Karpas-422 (cell line): ENCODE data around the gene GPSM1. TPM values are rescaled to one million over a fixed set of nuclear protein-coding genes. Genes with fewer than 3 reads are reported as not detected.

Experiments
- DNase-seq: peaks from one replicate; pipeline ENCODE4 v3.0.0-alpha.2; 2015
- H2AFZ ChIP-seq: fragments of 200-600 bp; sonication (generic); 2 replicates; pipeline ENCODE4 v1.6.1; 2014; ENCODE audit warnings: antibody characterized with exemption, low read length, mixed read lengths
- H3K27ac ChIP-seq: fragments of 200-600 bp; sonication (generic); 2 replicates; pipeline ENCODE4 v1.5.1; 2014; ENCODE audit warnings: mild to moderate bottlenecking, low read length, moderate library complexity
- H3K27me3 ChIP-seq: fragments of 200-600 bp; sonication (generic); 2 replicates; pipeline ENCODE4 v1.6.1; 2014; ENCODE audit warnings: low read length, mixed read lengths
- H3K36me3 ChIP-seq: fragments of 200-600 bp; sonication (generic); 2 replicates; pipeline ENCODE4 v1.6.1; 2014; ENCODE audit warnings: low read length, mixed read lengths; ENCODE audit not compliant: insufficient read depth
- H3K4me1 ChIP-seq: fragments of 200-600 bp; sonication (generic); 2 replicates; pipeline ENCODE4 v1.6.1; 2014; ENCODE audit warnings: mild to moderate bottlenecking, low read length, mixed read lengths
- H3K4me2 ChIP-seq: fragments of 200-600 bp; sonication (generic); 2 replicates; pipeline ENCODE4 v1.6.1; 2014; ENCODE audit warnings: low read length, low read depth, mild to moderate bottlenecking; ENCODE audit not compliant: poor library complexity, severe bottlenecking
- H3K4me3 ChIP-seq: fragments of 200-600 bp; sonication (generic); 2 replicates; pipeline ENCODE4 v1.5.1; 2014; ENCODE audit warnings: mild to moderate bottlenecking, antibody characterized with exemption, low read length, mixed read lengths
- H3K79me2 ChIP-seq: fragments of 200-600 bp; sonication (generic); 2 replicates; pipeline ENCODE4 v1.6.1; 2014; ENCODE audit warnings: mild to moderate bottlenecking, low read length, mixed read lengths
- H3K9ac ChIP-seq: fragments of 200-600 bp; sonication (generic); 2 replicates; pipeline ENCODE4 v1.6.0; 2014; ENCODE audit warnings: low read length
- H3K9me2 ChIP-seq: fragments of 200-600 bp; sonication (generic), shearing (Covaris generic); replicated peaks from 2 replicates; pipeline ENCODE4 v1.6.0; 2014; ENCODE audit warnings: mild to moderate bottlenecking, low read length, moderate library complexity; ENCODE audit not compliant: insufficient read depth
- H3K9me3 ChIP-seq: fragments of 300-700, 200-600 bp; sonication (generic); 2 replicates; pipeline ENCODE4 v1.6.1; 2014; ENCODE audit warnings: low read length, mixed read lengths
- H4K20me1 ChIP-seq: fragments of 200-600 bp; sonication (generic); 2 replicates; pipeline ENCODE4 v1.6.1; 2014; ENCODE audit warnings: mild to moderate bottlenecking, antibody characterized with exemption, low read length, low read depth; ENCODE audit not compliant: insufficient read depth
- total RNA-seq: library from RNA; depleted of rRNA; stranded (reverse); fragments of >200 nt; shearing (Covaris generic); gene quantifications from 2 replicates; pipeline ENCODE4 v1.2.3, GENCODE V29; 2014; ENCODE audit warnings: low replicate concordance

GPSM1 gene
- total RNA-seq, 1 experiment from 2014 or later = 11.7 TPM

DNA sequence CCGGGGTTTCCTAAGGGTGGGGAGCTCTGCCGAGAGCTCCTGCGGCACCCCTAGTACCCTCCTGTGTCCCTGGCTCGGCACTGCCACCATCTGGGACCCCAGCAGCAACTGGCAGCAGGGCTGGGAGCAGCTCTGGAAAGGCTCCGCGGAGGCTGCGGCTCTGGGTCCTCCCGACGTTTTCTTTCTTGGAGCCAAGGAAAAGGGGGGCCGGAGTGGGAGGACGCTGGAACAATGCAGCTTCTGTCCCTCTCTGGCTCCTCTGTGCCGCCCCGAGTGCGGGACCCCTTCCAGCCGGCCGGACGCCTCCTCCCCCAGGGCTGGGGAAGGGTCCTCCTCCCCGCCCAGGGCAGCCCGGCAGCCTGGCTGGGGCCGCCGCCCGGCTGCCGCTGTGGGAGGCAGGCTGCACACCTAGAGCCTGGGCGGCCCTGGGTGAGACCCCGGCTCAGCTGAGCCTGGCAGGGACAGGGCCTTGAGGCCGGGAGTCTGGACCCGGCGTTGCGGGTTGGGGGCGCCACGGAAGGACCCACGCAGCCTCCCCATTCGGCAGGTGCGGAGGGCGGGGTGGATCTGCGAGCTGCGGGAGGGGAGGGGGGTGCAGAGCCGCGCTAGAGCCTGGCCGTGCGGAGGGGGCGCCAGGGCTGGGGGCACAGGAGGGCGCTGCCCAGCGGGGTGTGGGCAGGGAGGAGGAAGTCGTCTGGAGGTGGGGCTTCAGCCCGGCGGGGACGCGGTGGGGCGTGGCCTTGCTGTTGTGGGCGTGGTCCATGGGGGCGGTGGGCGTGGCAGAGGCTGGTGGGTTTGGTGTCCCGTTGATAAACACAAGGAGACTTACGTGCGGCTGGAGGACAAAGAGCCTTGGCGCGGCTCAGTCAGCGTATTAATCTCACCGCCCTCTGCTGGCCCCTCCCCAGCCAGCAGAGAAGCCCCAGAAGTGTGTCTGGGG lies 15.1 kb downstream of the GPSM1 start:
- DNase-seq = peak; percentile 95
- Histone ChIP-seq H3K9me3 (no peaks in the 10 kb centered on the region), H3K4me3 (peak overlapping the region; percentile 35; the same call in 1 of the 2 replicates), H3K27ac (peak overlapping the region; percentile 71), H2AFZ (no peak overlapping the region), H3K4me1 (peaks cover 56% of the 10 kb centered on the region), H4K20me1 (0 out of 2 replicates have a peak, but pooled peaks cover 10% of the 10 kb centered on the region), H3K79me2 (no peaks in the 10 kb centered on the region), H3K9ac (peak overlapping the region; percentile 60), H3K4me2 (peak overlapping the region; percentile 50), H3K27me3 (no peaks in the 10 kb centered on the region), H3K9me2 (no peaks in the 10 kb centered on the region), H3K36me3 (no peaks in the 10 kb centered on the region)

DNA sequence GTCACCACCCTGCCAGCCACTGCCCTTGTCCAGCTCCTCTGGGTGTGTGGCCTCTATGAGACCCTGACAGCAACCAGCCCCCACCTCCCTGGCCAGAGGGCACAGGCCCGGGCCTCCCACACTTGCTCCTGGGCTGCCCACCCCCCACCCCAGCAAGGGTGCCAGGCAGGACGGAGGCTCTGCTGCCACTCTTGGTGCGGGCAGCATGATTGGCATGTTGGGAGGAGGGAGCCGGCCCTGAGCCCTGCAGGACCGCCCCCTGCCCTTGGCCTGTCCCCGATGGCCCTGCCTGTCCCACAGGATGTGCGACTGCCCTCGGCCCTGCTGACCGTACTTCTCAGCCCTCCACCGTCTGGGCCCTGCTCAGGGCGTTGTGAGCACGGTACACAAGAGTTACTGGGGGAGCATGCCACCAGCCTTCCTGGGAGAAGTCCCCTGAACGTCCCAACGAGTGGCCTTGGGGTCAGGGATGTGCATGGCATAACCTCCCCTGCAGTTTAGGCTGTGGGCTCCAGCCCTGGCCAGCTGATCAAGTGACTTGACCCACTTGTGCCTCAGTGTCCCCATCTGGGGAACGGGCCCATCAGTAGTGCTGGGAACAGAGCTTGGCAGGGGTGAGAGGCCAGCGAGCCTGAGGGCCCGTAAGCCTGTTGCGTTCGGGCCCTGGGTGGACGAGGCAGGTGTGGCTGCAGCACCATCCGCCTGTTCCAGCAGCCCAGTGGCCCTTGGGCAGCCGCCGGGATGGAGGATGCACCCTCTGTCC lies 16.0 kb downstream of the GPSM1 start:
- Histone ChIP-seq H3K79me2 (no peaks in the 10 kb centered on the region), H3K9me2 (no peaks in the 10 kb centered on the region), H3K4me2 (peak overlapping the region; percentile 50), H3K27ac (no peak overlapping the region), H3K4me3 (no peak overlapping the region), H3K27me3 (no peaks in the 10 kb centered on the region), H2AFZ (no peak overlapping the region), H3K9me3 (no peaks in the 10 kb centered on the region), H3K9ac (no peak overlapping the region), H4K20me1 (0 out of 2 replicates have a peak, but pooled peaks cover 10% of the 10 kb centered on the region), H3K4me1 (peaks cover 48% of the 10 kb centered on the region), H3K36me3 (no peaks in the 10 kb centered on the region)
- no peak for DNase-seq

DNA sequence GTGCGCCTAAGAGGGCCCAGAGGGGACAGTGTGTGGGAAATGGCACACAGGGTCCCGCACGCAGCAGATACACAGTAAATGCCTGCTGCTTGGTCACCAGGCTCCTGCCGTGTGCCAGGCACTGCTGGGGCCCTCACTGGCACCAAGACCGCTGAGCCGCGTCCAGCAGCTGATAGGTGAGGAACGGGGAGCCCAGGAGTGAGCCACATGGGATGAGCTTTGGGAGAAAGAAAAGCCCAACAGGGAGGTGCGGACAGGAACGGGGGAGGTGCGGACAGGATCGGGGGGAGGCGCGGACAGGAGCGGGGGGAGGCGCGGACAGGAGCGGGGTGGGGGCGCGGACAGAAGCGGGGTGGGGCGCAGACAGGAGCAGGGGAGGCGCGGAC lies 16.5 kb downstream of the GPSM1 start:
- Histone ChIP-seq H3K9me3 (no peaks in the 10 kb centered on the region), H3K9ac (no peak overlapping the region), H3K27me3 (no peaks in the 10 kb centered on the region), H3K4me3 (no peak overlapping the region), H3K4me1 (peaks cover 42% of the 10 kb centered on the region), H3K9me2 (no peaks in the 10 kb centered on the region), H3K79me2 (no peaks in the 10 kb centered on the region), H4K20me1 (0 out of 2 replicates have a peak, but pooled peaks cover 10% of the 10 kb centered on the region), H3K27ac (no peak overlapping the region), H3K4me2 (no peak overlapping the region), H3K36me3 (no peaks in the 10 kb centered on the region), H2AFZ (no peak overlapping the region)
- DNase-seq = no peak

DNA sequence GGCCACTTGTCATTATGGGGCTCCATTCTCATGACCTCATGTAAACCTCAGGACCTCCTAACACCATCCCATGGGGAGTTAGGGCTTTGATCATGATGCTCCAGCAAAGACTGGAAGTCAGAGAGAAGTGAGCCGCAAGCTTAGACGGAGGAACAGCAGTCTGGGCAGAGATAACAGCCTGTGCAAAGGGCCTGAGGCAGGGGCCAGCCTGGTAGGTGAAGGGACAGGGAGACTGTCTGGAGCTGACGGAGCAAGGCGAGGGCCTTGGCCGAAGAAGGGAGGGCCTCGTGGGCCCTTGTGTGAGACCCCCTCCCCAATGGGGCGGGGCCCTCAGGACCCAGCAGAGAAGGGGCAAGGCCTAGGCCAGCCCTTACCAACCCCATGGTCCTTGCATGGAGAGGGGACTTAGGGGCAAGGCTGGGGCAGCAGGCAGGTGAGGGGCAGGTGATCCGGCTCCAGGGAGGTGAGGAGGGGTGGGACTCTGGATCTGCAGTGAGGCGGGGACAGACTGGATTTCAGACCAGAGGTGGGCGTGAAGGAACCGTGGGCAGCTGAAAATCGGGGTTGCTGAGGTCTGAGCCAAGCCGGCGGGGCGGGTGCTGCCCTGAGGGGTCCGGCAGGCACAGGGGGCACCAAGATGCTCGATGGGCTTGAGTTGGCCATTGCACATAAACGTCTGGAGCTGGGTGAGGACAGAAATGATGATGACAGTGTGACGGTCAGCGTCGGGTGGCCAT lies 17.4 kb downstream of the GPSM1 start:
- H3K9me2 ChIP-seq = no peaks in the 10 kb centered on the region
- no peaks in the 10 kb centered on the region for H3K27me3 ChIP-seq
- H4K20me1 ChIP-seq = 0 out of 2 replicates have a peak, but pooled peaks cover 10% of the 10 kb centered on the region
- no peaks in the 10 kb centered on the region for H3K36me3 ChIP-seq
- H3K79me2 ChIP-seq = no peaks in the 10 kb centered on the region
- H3K27ac ChIP-seq = no peak overlapping the region
- no peak overlapping the region for H3K9ac ChIP-seq
- H3K9me3 ChIP-seq = no peaks in the 10 kb centered on the region
- H3K4me1 ChIP-seq = peaks cover 34% of the 10 kb centered on the region
- H3K4me2 ChIP-seq = no peak overlapping the region
- no peak overlapping the region for H3K4me3 ChIP-seq
- no peak overlapping the region for H2AFZ ChIP-seq
- no peak for DNase-seq

DNA sequence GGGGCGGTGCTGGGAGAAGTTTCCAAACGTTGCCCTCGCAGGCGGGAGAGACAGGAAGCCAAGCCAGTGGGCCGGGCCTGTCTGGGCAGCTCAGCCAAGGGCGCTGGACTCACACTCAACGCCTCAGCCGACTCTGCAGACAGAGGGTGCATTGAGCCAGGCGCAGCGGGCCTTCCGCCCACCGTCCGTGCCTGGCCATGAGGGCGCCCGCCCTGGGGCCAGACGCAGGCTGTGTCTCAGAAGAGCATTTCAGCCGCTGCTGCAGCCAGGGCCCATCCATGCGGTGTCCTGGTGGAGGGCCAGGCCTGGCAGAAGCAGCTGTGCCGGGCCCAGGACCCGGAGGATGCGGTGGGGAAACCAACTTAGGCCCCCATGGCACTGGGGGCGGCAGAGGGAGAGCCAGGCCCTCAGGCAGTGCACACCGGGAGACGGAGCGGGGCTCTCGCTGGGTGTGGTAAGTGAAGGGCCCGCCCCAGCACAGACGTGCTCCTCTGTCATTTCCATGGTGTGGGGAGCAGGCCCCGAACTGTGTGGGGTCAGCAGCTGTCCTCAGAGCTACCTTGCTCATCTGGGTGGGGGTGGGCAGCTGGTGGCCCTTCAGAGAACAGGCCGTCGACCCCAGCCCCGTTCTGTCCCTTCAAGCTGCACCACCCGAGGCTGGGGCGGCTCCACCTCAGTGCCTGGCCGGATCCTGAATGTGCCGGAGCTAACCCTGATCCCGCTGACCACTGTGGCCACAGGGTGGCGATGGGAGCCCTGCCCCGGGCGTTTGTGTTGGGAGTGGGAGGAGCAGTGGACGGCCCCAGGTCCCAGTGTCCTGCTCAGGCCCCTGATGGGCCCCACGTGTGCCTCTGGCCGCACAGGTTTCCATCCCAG lies 18.2 kb downstream of the GPSM1 start:
- Histone ChIP-seq H3K9me2 (no peaks in the 10 kb centered on the region), H3K36me3 (no peaks in the 10 kb centered on the region), H3K4me1 (peaks cover 28% of the 10 kb centered on the region), H3K27me3 (no peaks in the 10 kb centered on the region), H3K79me2 (no peaks in the 10 kb centered on the region), H3K4me3 (no peak overlapping the region), H3K4me2 (no peak overlapping the region), H2AFZ (no peak overlapping the region), H3K27ac (no peak overlapping the region), H3K9ac (no peak overlapping the region), H4K20me1 (0 out of 2 replicates have a peak, but pooled peaks cover 10% of the 10 kb centered on the region), H3K9me3 (no peaks in the 10 kb centered on the region)
- no peak for DNase-seq

DNA sequence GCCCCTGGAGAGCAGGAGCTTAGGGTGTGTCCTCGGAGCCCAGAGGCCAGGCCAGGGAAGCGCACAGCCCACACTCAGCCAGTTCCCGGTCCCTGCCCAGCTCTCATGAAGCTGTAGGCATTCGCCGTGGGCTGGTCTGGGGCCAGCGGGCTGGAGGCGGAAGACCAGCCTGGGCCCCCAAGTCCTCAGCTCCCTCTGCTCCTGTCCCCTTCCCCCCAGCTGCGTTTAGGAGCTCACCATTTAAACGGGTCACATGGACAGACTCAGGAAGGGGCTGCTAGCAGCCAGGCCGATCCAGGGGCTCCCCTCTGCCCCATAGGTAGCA lies 18.8 kb downstream of the GPSM1 start:
- H3K27me3 ChIP-seq = no peaks in the 10 kb centered on the region
- H3K79me2 ChIP-seq = no peaks in the 10 kb centered on the region
- H2AFZ ChIP-seq = no peak overlapping the region
- no peak for DNase-seq
- peaks cover 23% of the 10 kb centered on the region for H3K4me1 ChIP-seq
- no peaks in the 10 kb centered on the region for H3K36me3 ChIP-seq
- H3K4me3 ChIP-seq = no peak overlapping the region
- H3K27ac ChIP-seq = no peak overlapping the region
- H3K9me2 ChIP-seq = no peaks in the 10 kb centered on the region
- no peak overlapping the region for H3K4me2 ChIP-seq
- 0 out of 2 replicates have a peak, but pooled peaks cover 10% of the 10 kb centered on the region for H4K20me1 ChIP-seq
- no peaks in the 10 kb centered on the region for H3K9me3 ChIP-seq
- no peak overlapping the region for H3K9ac ChIP-seq

DNA sequence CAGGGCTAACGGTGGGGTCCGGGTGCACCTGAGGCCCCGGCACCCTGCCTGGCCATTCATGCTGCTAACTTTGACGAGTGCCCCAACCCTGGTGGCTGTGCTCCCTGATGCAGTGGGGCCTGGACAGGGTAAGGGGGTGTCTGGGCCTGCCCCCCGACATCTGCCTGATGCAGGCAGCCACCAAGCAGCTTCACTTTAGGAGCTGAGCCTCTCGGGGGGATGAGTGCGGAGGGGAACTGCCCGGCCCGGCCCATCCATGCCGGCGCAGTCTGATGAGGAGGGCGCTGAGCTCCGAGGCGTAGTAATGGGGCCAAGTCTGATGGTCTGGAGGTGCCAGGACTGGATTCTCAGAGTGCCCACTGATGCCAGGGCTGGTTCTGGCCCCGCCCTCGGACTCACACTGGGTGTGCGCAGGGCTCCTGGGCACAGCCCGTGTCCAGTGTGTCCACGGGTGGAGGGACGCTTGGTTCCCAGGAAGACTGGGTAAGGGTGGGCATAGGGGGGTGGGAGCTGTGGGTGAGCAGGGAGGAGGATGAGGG lies 19.7 kb downstream of the GPSM1 start:
- no peak overlapping the region for H3K4me2 ChIP-seq
- H4K20me1 ChIP-seq = 0 out of 2 replicates have a peak, but pooled peaks cover 14% of the 10 kb centered on the region
- no peaks in the 10 kb centered on the region for H3K9me3 ChIP-seq
- H2AFZ ChIP-seq = no peak overlapping the region
- peaks cover 15% of the 10 kb centered on the region for H3K4me1 ChIP-seq
- H3K79me2 ChIP-seq = no peaks in the 10 kb centered on the region
- no peak for DNase-seq
- H3K27ac ChIP-seq = no peak overlapping the region
- no peaks in the 10 kb centered on the region for H3K27me3 ChIP-seq
- H3K9ac ChIP-seq = no peak overlapping the region
- H3K9me2 ChIP-seq = no peaks in the 10 kb centered on the region
- H3K4me3 ChIP-seq = no peak overlapping the region
- no peaks in the 10 kb centered on the region for H3K36me3 ChIP-seq
